ENCODE results near the gene IQSEC1. TPM values are rescaled to one million over a fixed set of nuclear protein-coding genes. Genes with fewer than 3 reads are reported as not detected.

The IQSEC1 gene
- total RNA-seq, 1 donor, result 22.1 TPM

- Histone ChIP-seq H3K79me2 (ENCODE audit: insufficient read depth, low read length) (no peaks in the 10 kb centered on the region), H2AFZ (ENCODE audit: low read length) (no peak overlapping the region), H3K36me3 (ENCODE audit: insufficient read depth, low read length) (no peaks in the 10 kb centered on the region), H3K27ac (ENCODE audit: low read depth, low read length) (no peak overlapping the region), H3K9me3 (ENCODE audit: low read depth, low read length) (no peaks in the 10 kb centered on the region), H3K4me1 (ENCODE audit: insufficient read depth, low read length) (no peaks in the 10 kb centered on the region), H3K4me3 (ENCODE audit: insufficient read depth, low read length) (no peak overlapping the region), H3K4me2 (ENCODE audit: insufficient read depth, low read length) (no peak overlapping the region), H3K27me3 (ENCODE audit: insufficient read depth, low read length) (peaks cover 23% of the 10 kb centered on the region), H4K20me1 (ENCODE audit: insufficient read depth, low read length) (no peaks in the 10 kb centered on the region)
- TF ChIP-seq CTCF (IDR thresholded peaks at IDR 0.05; ENCODE audit: extremely low read depth, low read depth, low read length), result no peak
- DNase-seq (ENCODE audit: insufficient read length, low spot score, missing footprints), result no peak
Observed at GRCh38 chr3:13042127-13042701, 31.0 kb downstream of the IQSEC1 start.

GRCh38 chr3:13041113-13041776 is 32.0 kb downstream of the IQSEC1 start:
- no peak overlapping the region for H2AFZ ChIP-seq (ENCODE audit: low read length)
- peaks cover 25% of the 10 kb centered on the region for H3K27me3 ChIP-seq (ENCODE audit: insufficient read depth, low read length)
- H3K36me3 ChIP-seq (ENCODE audit: insufficient read depth, low read length), result no peaks in the 10 kb centered on the region
- H3K9me3 ChIP-seq (ENCODE audit: low read depth, low read length), result no peaks in the 10 kb centered on the region
- no peak overlapping the region for H3K4me3 ChIP-seq (ENCODE audit: insufficient read depth, low read length)
- DNase-seq (ENCODE audit: insufficient read length, low spot score, missing footprints), result no peak
- H3K27ac ChIP-seq (ENCODE audit: low read depth, low read length), result no peak overlapping the region
- H4K20me1 ChIP-seq (ENCODE audit: insufficient read depth, low read length), result no peaks in the 10 kb centered on the region
- H3K79me2 ChIP-seq (ENCODE audit: insufficient read depth, low read length), result no peaks in the 10 kb centered on the region
- H3K4me1 ChIP-seq (ENCODE audit: insufficient read depth, low read length), result no peaks in the 10 kb centered on the region
- TF ChIP-seq CTCF (IDR thresholded peaks at IDR 0.05; ENCODE audit: extremely low read depth, low read depth, low read length), result no peak
- no peak overlapping the region for H3K4me2 ChIP-seq (ENCODE audit: insufficient read depth, low read length)

- no peaks in the 10 kb centered on the region for H3K36me3 ChIP-seq (ENCODE audit: insufficient read depth, low read length)
- H4K20me1 ChIP-seq (ENCODE audit: insufficient read depth, low read length), result no peaks in the 10 kb centered on the region
- H3K79me2 ChIP-seq (ENCODE audit: insufficient read depth, low read length), result no peaks in the 10 kb centered on the region
- H3K4me1 ChIP-seq (ENCODE audit: insufficient read depth, low read length), result no peaks in the 10 kb centered on the region
- no peak for DNase-seq (ENCODE audit: insufficient read length, low spot score, missing footprints)
- peaks cover 29% of the 10 kb centered on the region for H3K27me3 ChIP-seq (ENCODE audit: insufficient read depth, low read length)
- H3K27ac ChIP-seq (ENCODE audit: low read depth, low read length), result no peak overlapping the region
- H3K9me3 ChIP-seq (ENCODE audit: low read depth, low read length), result no peaks in the 10 kb centered on the region
- no peak for TF ChIP-seq CTCF (IDR thresholded peaks at IDR 0.05; ENCODE audit: extremely low read depth, low read depth, low read length)
- no peak overlapping the region for H3K4me3 ChIP-seq (ENCODE audit: insufficient read depth, low read length)
- no peak overlapping the region for H3K4me2 ChIP-seq (ENCODE audit: insufficient read depth, low read length)
- H2AFZ ChIP-seq (ENCODE audit: low read length), result no peak overlapping the region
Observed at GRCh38 chr3:13040361-13041074, 32.7 kb downstream of the IQSEC1 start.
